NT2/D1 (cell line): ENCODE data around the gene NBEAL2.

Experiments
- SUZ12 ChIP-seq: IDR thresholded peaks from 2 replicates; pipeline ENCODE4 v1.6.1; 2011; ENCODE audit not compliant: insufficient read length, insufficient read depth; ENCODE audit errors: extremely low read depth
- YY1 ChIP-seq: IDR thresholded peaks from 2 replicates; pipeline ENCODE4 v1.6.1; 2011; ENCODE audit not compliant: insufficient read length, insufficient read depth
- ZNF274 ChIP-seq: IDR thresholded peaks from 2 replicates; pipeline ENCODE4 v1.6.1; 2011; ENCODE audit warnings: mild to moderate bottlenecking, low read depth, low read length

- TF ChIP-seq YY1 (no peak), ZNF274 (no peak), SUZ12 (no peak)
Observed at GRCh38 chr3:47015151-47015550, 35.7 kb downstream of the NBEAL2 start.
